ENCODE results near the gene APLF.

GRCh38 chr2:68428126-68428525 is 39.3 kb upstream of the APLF start:
- no peak for TF ChIP-seq CTCF (IDR thresholded peaks at IDR 0.05; ENCODE audit: extremely low read depth in 1 of 2, insufficient read depth in 1 of 2, low read depth in 1 of 2, low read length in 2 of 2)
- no peak for TF ChIP-seq POLR2A (IDR thresholded peaks at IDR 0.05; ENCODE audit: low read depth, low read length)
